Peyer's patch (tissue), 4 donors: Measurements from ENCODE around the gene KCNT1. TPM values are rescaled to one million over a fixed set of nuclear protein-coding genes. Genes with fewer than 3 reads are reported as not detected.

ENCODE experiments used
- DNase-seq, 3 donors: peaks; one replicate each; pipeline ENCODE4 v3.0.0-alpha.2; 2017 to 2019
- H3K27ac ChIP-seq, 4 donors: fragments of 200-600 bp; sonication (generic); one replicate each; pipeline ENCODE4 v1.5.1; 2016 to 2019
- H3K27me3 ChIP-seq, 2 donors: fragments of 200-600 bp; sonication (generic); one replicate each; pipeline ENCODE4 v1.5.1; 2019
- H3K36me3 ChIP-seq, 3 donors: fragments of 200-600 bp; sonication (generic); one replicate each; pipeline ENCODE4 v1.5.1; 2016 to 2019
- H3K4me1 ChIP-seq, 4 donors: fragments of 200-600 bp; sonication (generic); one replicate each; pipeline ENCODE4 v1.5.1; 2016 to 2019
- H3K4me3 ChIP-seq, 4 donors: fragments of 200-600 bp; sonication (generic); 1 replicate in 3 of 4; 2 replicates in 1 of 4; pipeline ENCODE4 v1.5.1; 2016 to 2019; ENCODE audit warnings: mild to moderate bottlenecking in 1 of 4
- H3K9me3 ChIP-seq, 4 donors: fragments of 200-600 bp; sonication (generic); one replicate each; pipeline ENCODE4 v1.5.1; 2016 to 2019; ENCODE audit warnings: mild to moderate bottlenecking in 1 of 4
- CTCF ChIP-seq, 6 experiments: fragments of 450-650 bp in 4 of 6; fragments of 200-600 bp in 2 of 6; sonication (generic) in 1 of 6; IDR thresholded peaks; one replicate each; pipeline ENCODE4 v1.5.1; 2017 to 2019; ENCODE audit warnings: antibody characterized with exemption in 6 of 6, mild to moderate bottlenecking in 3 of 6, moderate library complexity in 1 of 6
- POLR2A ChIP-seq, 2 donors: fragments of 450-650 bp; IDR thresholded peaks; one replicate each; pipeline ENCODE4 v1.5.1; 2017; ENCODE audit warnings: antibody characterized with exemption in 2 of 2, mild to moderate bottlenecking in 2 of 2, moderate library complexity in 2 of 2
- total RNA-seq, 4 donors: library from RNA; depleted of rRNA; stranded (reverse); fragments of >200 nt; gene quantifications; one replicate each; pipeline ENCODE4 v1.1.0, GENCODE V29; 2016

The KCNT1 gene
- total RNA-seq, 4 donors from 2014 or later: 0.27 TPM; not detected in 3

DNA sequence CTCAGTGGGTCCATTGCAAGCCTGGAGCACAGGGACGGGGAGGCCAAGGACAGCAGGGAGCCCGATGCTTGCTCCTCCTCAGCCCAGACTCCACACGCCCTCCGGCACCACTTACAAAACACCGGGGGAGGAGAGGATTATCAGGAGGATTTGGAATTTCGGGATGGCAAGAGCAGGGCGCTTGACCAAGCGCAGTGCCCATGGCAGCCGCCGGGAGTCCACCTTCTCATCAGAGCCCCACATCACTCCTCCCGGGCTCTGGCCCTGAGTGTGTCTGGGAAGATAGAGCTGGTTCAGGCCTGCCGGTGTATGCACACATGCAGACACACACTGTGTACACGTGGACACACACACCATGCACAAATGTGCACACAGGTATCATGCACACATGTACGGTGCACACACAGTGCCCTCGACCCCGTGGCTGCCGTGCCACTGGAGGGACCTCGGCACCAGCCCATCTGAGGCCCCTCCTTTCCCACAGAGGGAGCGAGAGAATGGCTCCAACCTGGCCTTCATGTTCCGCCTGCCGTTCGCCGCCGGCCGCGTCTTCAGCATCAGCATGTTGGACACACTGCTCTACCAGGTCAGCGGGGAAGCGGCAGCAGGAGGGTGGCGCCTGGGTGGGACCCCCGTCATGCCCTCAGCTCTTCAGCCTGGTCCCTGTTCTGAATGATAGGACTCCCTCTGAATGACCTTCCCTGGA is 81.7 kb downstream of the KCNT1 start:
- no peak overlapping the region for H3K27ac ChIP-seq
- H3K27me3 ChIP-seq: no peaks in the 10 kb centered on the region
- H3K4me3 ChIP-seq: no peak overlapping the region
- H3K36me3 ChIP-seq: no peaks in the 10 kb centered on the region
- DNase-seq: no peak
- TF ChIP-seq CTCF (IDR thresholded peaks at IDR 0.05) (no peak), POLR2A (IDR thresholded peaks at IDR 0.05) (no peak)
- no peaks in the 10 kb centered on the region for H3K9me3 ChIP-seq
- no peaks in the 10 kb centered on the region for H3K4me1 ChIP-seq

- Histone ChIP-seq H3K27me3 (no peaks in the 10 kb centered on the region), H3K9me3 (no peaks in the 10 kb centered on the region)
These were observed 83.1 kb downstream of the KCNT1 start for GRCh38 chr9:135785013-135785575.

DNA sequence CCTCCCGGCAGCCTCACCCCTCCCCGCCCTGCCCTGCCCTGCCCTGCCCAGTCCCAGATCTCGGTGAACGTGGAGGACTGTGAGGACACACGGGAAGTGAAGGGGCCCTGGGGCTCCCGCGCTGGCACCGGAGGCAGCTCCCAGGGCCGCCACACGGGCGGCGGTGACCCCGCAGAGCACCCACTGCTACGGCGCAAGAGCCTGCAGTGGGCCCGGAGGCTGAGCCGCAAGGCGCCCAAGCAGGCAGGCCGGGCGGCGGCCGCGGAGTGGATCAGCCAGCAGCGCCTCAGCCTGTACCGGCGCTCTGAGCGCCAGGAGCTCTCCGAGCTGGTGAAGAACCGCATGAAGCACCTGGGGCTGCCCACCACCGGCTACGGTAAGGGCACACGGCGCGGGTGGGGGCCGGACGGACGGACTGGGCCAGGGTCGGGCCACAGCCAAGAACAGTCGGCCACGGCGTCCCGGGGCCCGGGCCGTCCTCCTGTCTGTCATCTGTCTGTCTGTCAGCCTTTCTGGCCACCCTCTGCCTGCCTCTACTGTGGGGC is 84.2 kb downstream of the KCNT1 start:
- no peaks in the 10 kb centered on the region for H3K27me3 ChIP-seq
- no peak for TF ChIP-seq CTCF (IDR thresholded peaks at IDR 0.05)
- no peak for TF ChIP-seq POLR2A (IDR thresholded peaks at IDR 0.05)
- no peak overlapping the region for H3K4me3 ChIP-seq
- H3K27ac ChIP-seq: no peak overlapping the region
- no peaks in the 10 kb centered on the region for H3K36me3 ChIP-seq
- H3K4me1 ChIP-seq: no peaks in the 10 kb centered on the region
- no peak for DNase-seq
- no peaks in the 10 kb centered on the region for H3K9me3 ChIP-seq

More at GRCh38 chr9:135785013-135785575, 83.1 kb downstream of the KCNT1 start:
- no peak overlapping the region for H3K4me3 ChIP-seq
- H3K27ac ChIP-seq: no peak overlapping the region
- H3K4me1 ChIP-seq: no peaks in the 10 kb centered on the region
- no peak for DNase-seq
- TF ChIP-seq POLR2A (IDR thresholded peaks at IDR 0.05) (no peak), CTCF (IDR thresholded peaks at IDR 0.05) (no peak)
- H3K36me3 ChIP-seq: no peaks in the 10 kb centered on the region

DNA sequence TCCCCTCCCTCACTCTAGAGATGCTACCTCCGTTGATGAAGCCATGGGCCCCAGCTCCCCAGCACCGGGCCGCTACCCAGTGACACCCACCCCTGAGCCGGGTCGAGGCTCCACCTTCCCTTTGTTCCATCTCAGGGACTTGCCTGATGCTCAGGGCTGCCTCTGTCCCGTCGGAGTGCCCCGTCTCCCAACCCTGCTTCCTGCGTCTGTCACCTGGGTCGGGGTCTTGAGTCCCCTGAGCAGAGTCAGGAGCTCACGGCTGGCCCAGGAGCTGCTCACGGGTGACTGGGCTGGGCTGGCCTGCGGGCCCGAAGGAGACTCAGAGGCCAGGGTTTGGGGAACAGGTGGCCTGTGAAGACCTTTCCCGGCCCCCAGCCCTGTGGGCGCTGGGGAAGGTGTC is 85.3 kb downstream of the KCNT1 start:
- H3K4me3 ChIP-seq: no peak overlapping the region
- no peaks in the 10 kb centered on the region for H3K9me3 ChIP-seq
- no peaks in the 10 kb centered on the region for H3K36me3 ChIP-seq
- no peaks in the 10 kb centered on the region for H3K27me3 ChIP-seq
- no peaks in the 10 kb centered on the region for H3K4me1 ChIP-seq
- DNase-seq: no peak
- no peak overlapping the region for H3K27ac ChIP-seq
- no peak for TF ChIP-seq CTCF (IDR thresholded peaks at IDR 0.05)
- TF ChIP-seq POLR2A (IDR thresholded peaks at IDR 0.05): no peak

- Histone ChIP-seq H3K4me1 (no peaks in the 10 kb centered on the region), H3K27ac (no peak overlapping the region), H3K36me3 (no peaks in the 10 kb centered on the region), H3K9me3 (no peaks in the 10 kb centered on the region), H3K4me3 (no peak overlapping the region), H3K27me3 (no peaks in the 10 kb centered on the region)
- no peak for TF ChIP-seq POLR2A (IDR thresholded peaks at IDR 0.05)
- no peak for TF ChIP-seq CTCF (IDR thresholded peaks at IDR 0.05)
- no peak for DNase-seq
These were observed 86.0 kb downstream of the KCNT1 start for GRCh38 chr9:135787776-135788575.
